Endothelial cell of umbilical vein (primary cell): ENCODE data around the gene KCNQ1OT1. TPM values are rescaled to one million over a fixed set of nuclear protein-coding genes. Genes with fewer than 3 reads are reported as not detected.

Experiments used
- BruUV-seq: library from RNA; stranded (reverse); fragments of 400-500 nt; replicated peaks from 2 replicates; lab custom pipeline; 2021; lab: Mats Ljungman, UMichigan
- CTCF ChIA-PET: fragments of 300-600, 350-600 bp; sonication (Branson Sonifier 250); formaldehyde crosslinking; loops from one replicate; lab custom pipeline; 2021; ENCODE audit warnings: antibody characterized with exemption, inconsistent platforms; lab: Charles Lee
- POLR2A ChIA-PET: fragments of 300-600, 350-600 bp; sonication (Branson Sonifier 250); formaldehyde crosslinking; loops from one replicate; lab custom pipeline; 2021; ENCODE audit warnings: antibody characterized with exemption, inconsistent platforms; lab: Charles Lee
- DNase-seq: peaks from one replicate; pipeline ENCODE4 v3.0.0-alpha.2; 2011; ENCODE audit warnings: low read depth, low spot score
- FAIRE-seq: peaks from 2 replicates; lab custom pipeline; 2011; peaks lifted over from hg19 to GRCh38; lab: Jason Lieb, UNC
- H2AFZ ChIP-seq: 2 replicates; pipeline ENCODE4 v1.6.0; 2012; ENCODE audit warnings: low read depth, low read length, control low read depth, inconsistent platforms
- H3K27ac ChIP-seq: 2 replicates; pipeline ENCODE4 v1.5.1; 2011; ENCODE audit warnings: low read depth, mild to moderate bottlenecking, control low read depth, low read length, moderate library complexity; ENCODE audit not compliant: insufficient read depth
- H3K27me3 ChIP-seq, 2 experiments: 2 replicates each; pipeline versions ENCODE4 v1.6.0 to v1.6.1; 2011; ENCODE audit warnings: low read length in 2 of 2, mixed read lengths in 1 of 2; ENCODE audit not compliant: control insufficient read depth in 2 of 2, insufficient read depth in 2 of 2
- H3K36me3 ChIP-seq, 2 experiments: 2 replicates in 1 of 2; 3 replicates in 1 of 2; pipeline ENCODE4 v1.5.1; 2011; ENCODE audit warnings: low read length in 2 of 2, mild to moderate bottlenecking in 1 of 2, moderate library complexity in 1 of 2; ENCODE audit not compliant: control insufficient read depth in 2 of 2, insufficient read depth in 2 of 2; ENCODE audit errors: extremely low read depth in 1 of 2
- H3K4me1 ChIP-seq: 3 replicates; pipeline ENCODE4 v1.5.1; 2011; ENCODE audit warnings: mild to moderate bottlenecking, low read length; ENCODE audit not compliant: control insufficient read depth, insufficient read depth; ENCODE audit errors: extremely low read depth
- H3K4me2 ChIP-seq: 2 replicates; pipeline ENCODE4 v1.6.1; 2011; ENCODE audit warnings: low read length, control low read depth, mixed read lengths; ENCODE audit not compliant: insufficient read depth
- H3K4me3 ChIP-seq, 3 experiments: fragments of 200-600 bp in 1 of 3; sonication (generic), shearing (Covaris generic) in 1 of 3; replicated peaks in 1 of 3; 2 replicates each; pipeline ENCODE4 v1.5.1; 2011 to 2016; ENCODE audit warnings: control low read depth in 3 of 3, low read length in 3 of 3, mild to moderate bottlenecking in 2 of 3, inconsistent platforms in 1 of 3, low read depth in 1 of 3, moderate library complexity in 1 of 3; ENCODE audit not compliant: insufficient read depth in 1 of 3
- H3K79me2 ChIP-seq: 2 replicates; pipeline ENCODE4 v1.6.0; 2012; ENCODE audit warnings: low read length, inconsistent platforms; ENCODE audit not compliant: control insufficient read depth, insufficient read depth
- H3K9ac ChIP-seq: replicated peaks from 2 replicates; pipeline ENCODE3; 2011; ENCODE audit warnings: low read length, control low read depth; ENCODE audit not compliant: insufficient read depth; ENCODE audit errors: extremely low read depth
- H3K9me1 ChIP-seq: replicated peaks from 3 replicates; pipeline ENCODE4 v1.6.0; 2011; ENCODE audit warnings: mild to moderate bottlenecking, low read length; ENCODE audit not compliant: control insufficient read depth, insufficient read depth; ENCODE audit errors: extremely low read depth
- H3K9me3 ChIP-seq: replicated peaks from 2 replicates; pipeline ENCODE4 v1.5.1; 2012; ENCODE audit warnings: low read length, inconsistent platforms; ENCODE audit not compliant: control insufficient read depth, insufficient read depth
- H4K20me1 ChIP-seq: replicated peaks from 2 replicates; pipeline ENCODE3; 2011; ENCODE audit warnings: mild to moderate bottlenecking, low read length; ENCODE audit not compliant: control insufficient read depth, insufficient read depth; ENCODE audit errors: extremely low read depth
- CTCF ChIP-seq, 2 donors: IDR thresholded peaks; 1 replicate in 1 of 2; 2 replicates in 1 of 2; pipeline ENCODE4 v1.5.1; 2011; ENCODE audit warnings: low read length in 2 of 2, mild to moderate bottlenecking in 2 of 2, moderate library complexity in 2 of 2, control low read depth in 1 of 2, inconsistent platforms in 1 of 2, low read depth in 1 of 2; ENCODE audit not compliant: insufficient read depth in 1 of 2; ENCODE audit errors: extremely low read depth in 1 of 2
- EZH2 ChIP-seq: IDR thresholded peaks from 2 replicates; pipeline ENCODE4 v1.6.1; 2012; ENCODE audit warnings: borderline replicate concordance, low read depth, mild to moderate bottlenecking, moderate library complexity, low read length, inconsistent platforms; ENCODE audit not compliant: severe bottlenecking
- FOS ChIP-seq: IDR thresholded peaks from 2 replicates; pipeline ENCODE4 v1.6.1; 2011; ENCODE audit warnings: mild to moderate bottlenecking, low read length, moderate library complexity, borderline replicate concordance; ENCODE audit not compliant: insufficient read depth
- GATA2 ChIP-seq: IDR thresholded peaks from 2 replicates; pipeline ENCODE4 v1.7.0; 2011; ENCODE audit warnings: low read depth, mild to moderate bottlenecking, moderate library complexity, mixed read lengths, low read length; ENCODE audit not compliant: insufficient read length, insufficient read depth
- MYC ChIP-seq: IDR thresholded peaks from one replicate; pipeline ENCODE4 v1.6.1; 2011; ENCODE audit warnings: mild to moderate bottlenecking, low read depth, low read length
- POLR2A ChIP-seq: IDR thresholded peaks from 2 replicates; pipeline ENCODE4 v1.6.1; 2012; ENCODE audit warnings: low read depth, mild to moderate bottlenecking, control low read depth, low read length
- POLR2AphosphoS5 ChIP-seq: IDR thresholded peaks from 2 replicates; pipeline ENCODE4 v1.6.1; 2012; ENCODE audit warnings: low read depth, mild to moderate bottlenecking, control low read depth, low read length, moderate library complexity; ENCODE audit not compliant: insufficient read depth
- dilution Hi-C: fragments of 300-500 bp; cut with MboI; formaldehyde crosslinking; loops from one replicate; pipeline ENCODE4 v1.15.0; 2019; ENCODE audit warnings: low sequenced_read_pairs; ENCODE audit not compliant: extremely low pct_ligation_motif_present
- intact Hi-C: fragments of 100-400 bp; cut with micrococcal nuclease; formaldehyde crosslinking; loops from one replicate; pipeline ENCODE4 v1.10.0; 2022
- polyA plus RNA-seq, 4 experiments: library from polyadenylated mRNA; depleted of rRNA in 3 of 4; stranded (reverse) in 3 of 4; unstranded in 1 of 4; fragments of >200 nt; gene quantifications; 2 replicates each; pipeline versions ENCODE4 v1.2.1 to v1.2.3, GENCODE V29; 2011 to 2012; ENCODE audit warnings: missing spikeins in 1 of 4
- total RNA-seq: library from RNA; stranded (reverse); gene quantifications from 2 replicates; pipeline ENCODE4 v1.2.3, GENCODE V29; 2021
- TF ChIP-seq, protein P1 (sequence below): IDR thresholded peaks from 2 replicates; pipeline ENCODE4 v1.6.1; 2011; ENCODE audit not compliant: insufficient read depth, insufficient read length

KCNQ1OT1 gene
- total and polyA plus RNA-seq, 2 donors (not counting 3 experiments of a cell fraction or from before 2014, with no cell fraction given), result 0.11 to 1.8 TPM

- Histone ChIP-seq H2AFZ (no peak overlapping the region), H3K4me2 (no peak overlapping the region), H3K27me3 (peaks cover 3 to 5% of the 10 kb centered on the region in 2 experiments), H3K36me3 (no peaks in the 10 kb centered on the region), H3K9me1 (no peaks in the 10 kb centered on the region), H3K9me3 (no peaks in the 10 kb centered on the region), H3K79me2 (no peaks in the 10 kb centered on the region), H3K27ac (no peak overlapping the region), H3K4me1 (no peaks in the 10 kb centered on the region), H3K4me3 (no peak overlapping the region), H3K9ac (no peak overlapping the region), H4K20me1 (no peaks in the 10 kb centered on the region)
- no peak for TF ChIP-seq FOS
- no peak for TF ChIP-seq POLR2AphosphoS5
- TF ChIP-seq MYC, result no peak
- TF ChIP-seq CTCF (IDR thresholded peaks at IDR 0.05; ENCODE audit: extremely low read depth in 1 of 2, insufficient read depth in 1 of 2, low read depth in 1 of 2, low read length in 2 of 2), result no peak
- TF ChIP-seq GATA2, result no peak
- no peak for TF ChIP-seq EZH2
- no peak for TF ChIP-seq POLR2A
- TF ChIP-seq, protein P1, sequence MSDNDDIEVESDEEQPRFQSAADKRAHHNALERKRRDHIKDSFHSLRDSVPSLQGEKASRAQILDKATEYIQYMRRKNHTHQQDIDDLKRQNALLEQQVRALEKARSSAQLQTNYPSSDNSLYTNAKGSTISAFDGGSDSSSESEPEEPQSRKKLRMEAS, result no peak
- ChIA-PET CTCF (no interaction called here), POLR2A (no interaction called here)
- dilution Hi-C loops (no loop called here), intact Hi-C loops (no loop called here)
- DNase-seq, result no peak
- FAIRE-seq, result no peak
- no TSS peak for BruUV-seq
Observed at GRCh38 chr11:2592559-2593392, 107.0 kb downstream of the KCNQ1OT1 start.
